HepG2 (cell line): ENCODE results near the gene ACTN2. TPM values are rescaled to one million over a fixed set of nuclear protein-coding genes. Genes with fewer than 3 reads are reported as not detected.
A peak's percentile ranks its signal among the peaks of the same experiment; 100 is the strongest.

Source experiments
- BORCS8-MEF2B ChIP-seq: sonication (generic); formaldehyde crosslinking; IDR thresholded peaks from 2 replicates; pipeline ENCODE4 v1.8.0; 2022; ENCODE audit warnings: mild to moderate bottlenecking, missing genetic modification reagents
- ELF1 ChIP-seq: sonication (generic); formaldehyde crosslinking; IDR thresholded peaks from 2 replicates; pipeline ENCODE4 v1.4.0; 2020; ENCODE audit warnings: missing genetic modification reagents
- HHEX ChIP-seq: IDR thresholded peaks from 2 replicates; pipeline ENCODE4 v1.6.1; 2016; ENCODE audit warnings: control low read depth
- HOXA7 ChIP-seq: sonication (generic); formaldehyde crosslinking; IDR thresholded peaks from 2 replicates; pipeline ENCODE4 v1.8.1; 2022; ENCODE audit warnings: mild to moderate bottlenecking, missing genetic modification reagents, moderate library complexity
- MAFF ChIP-seq: IDR thresholded peaks from 2 replicates; pipeline ENCODE4 v1.6.1; 2011; ENCODE audit warnings: low read depth, low read length, improper control_type of control experiment
- MEIS2 ChIP-seq: sonication (generic); formaldehyde crosslinking; IDR thresholded peaks from 2 replicates; pipeline ENCODE4 v1.9.0; 2021; ENCODE audit warnings: mild to moderate bottlenecking, missing genetic modification reagents
- MYPOP ChIP-seq: sonication (generic); formaldehyde crosslinking; IDR thresholded peaks from 2 replicates; pipeline ENCODE4 v1.8.1; 2023; ENCODE audit warnings: mild to moderate bottlenecking, moderate library complexity, missing genetic modification reagents
- NR2F1 ChIP-seq, 2 experiments: fragments of 450-650 bp in 1 of 2; formaldehyde crosslinking in 1 of 2; IDR thresholded peaks; 2 replicates each; pipeline versions ENCODE4 v1.5.0 to v1.6.1; 2016 to 2020; ENCODE audit warnings: mild to moderate bottlenecking in 1 of 2, missing compliant biosample characterization in 1 of 2, missing genetic modification reagents in 1 of 2, moderate library complexity in 1 of 2
- NR2F2 ChIP-seq: IDR thresholded peaks from 2 replicates; pipeline ENCODE4 v1.6.1; 2012; ENCODE audit warnings: low read depth, inconsistent platforms, borderline replicate concordance
- PCBP2 ChIP-seq: fragments of 200-400 bp; formaldehyde crosslinking; optimal IDR thresholded peaks from 2 replicates; pipeline ENCODE3; 2018; ENCODE audit warnings: low read length, low read depth; ENCODE audit not compliant: poor library complexity, severe bottlenecking
- RARA ChIP-seq: IDR thresholded peaks from 2 replicates; pipeline ENCODE4 v1.6.1; 2016; ENCODE audit warnings: missing genetic modification reagents, missing compliant biosample characterization
- SIX1 ChIP-seq: sonication (generic); formaldehyde crosslinking; IDR thresholded peaks from 2 replicates; pipeline ENCODE4 v1.4.0; 2020; ENCODE audit warnings: missing genetic modification reagents, borderline replicate concordance
- SNAI1 ChIP-seq: sonication (generic); formaldehyde crosslinking; IDR thresholded peaks from 2 replicates; pipeline ENCODE4 v1.5.0; 2020; ENCODE audit warnings: mild to moderate bottlenecking, missing genetic modification reagents, borderline replicate concordance
- TBP ChIP-seq: sonication (generic); formaldehyde crosslinking; IDR thresholded peaks from 2 replicates; pipeline ENCODE4 v1.5.0; 2020; ENCODE audit warnings: missing genetic modification reagents
- TSC22D2 ChIP-seq: sonication (generic); formaldehyde crosslinking; IDR thresholded peaks from 2 replicates; pipeline ENCODE4 v1.5.1; 2020; ENCODE audit warnings: missing genetic modification reagents, mild to moderate bottlenecking, borderline replicate concordance
- YY1 ChIP-seq: IDR thresholded peaks from 2 replicates; pipeline ENCODE4 v1.6.1; 2011; ENCODE audit warnings: low read length, low read depth, moderate library complexity, mild to moderate bottlenecking; ENCODE audit not compliant: insufficient read depth, insufficient replicate concordance
- ZBTB1 ChIP-seq: sonication (generic); formaldehyde crosslinking; IDR thresholded peaks from 2 replicates; pipeline ENCODE4 v1.4.0; 2020; ENCODE audit warnings: missing genetic modification reagents, borderline replicate concordance
- ZBTB8A ChIP-seq: sonication (generic); formaldehyde crosslinking; IDR thresholded peaks from 2 replicates; pipeline ENCODE4 v1.4.0; 2020; ENCODE audit warnings: mild to moderate bottlenecking, low read depth, missing genetic modification reagents, borderline replicate concordance
- ZMAT3 ChIP-seq: sonication (generic); formaldehyde crosslinking; conservative IDR thresholded peaks from 2 replicates; pipeline ENCODE4 v1.7.0; 2021; ENCODE audit warnings: missing genetic modification reagents
- ZMYM4 ChIP-seq: sonication (generic); formaldehyde crosslinking; IDR thresholded peaks from 2 replicates; pipeline ENCODE4 v1.8.1; 2023; ENCODE audit warnings: mild to moderate bottlenecking, missing genetic modification reagents
- ZNF234 ChIP-seq: sonication (generic); formaldehyde crosslinking; conservative IDR thresholded peaks from 2 replicates; pipeline ENCODE4 v1.5.1; 2020; ENCODE audit warnings: mild to moderate bottlenecking, missing genetic modification reagents
- ZNF274 ChIP-seq: sonication (generic); formaldehyde crosslinking; IDR thresholded peaks from 2 replicates; pipeline ENCODE4 v1.5.1; 2020; ENCODE audit warnings: mild to moderate bottlenecking, missing genetic modification reagents
- ZNF282 ChIP-seq: fragments of 450-650 bp; IDR thresholded peaks from 2 replicates; pipeline ENCODE4 v1.6.1; 2018; ENCODE audit not compliant: partially characterized antibody
- ZNF3 ChIP-seq: IDR thresholded peaks from 2 replicates; pipeline ENCODE4 v1.7.0; 2017; ENCODE audit warnings: inconsistent platforms
- ZNF431 ChIP-seq: sonication (generic); formaldehyde crosslinking; IDR thresholded peaks from 2 replicates; pipeline ENCODE4 v1.9.0; 2022; ENCODE audit warnings: missing genetic modification reagents, low read depth, mild to moderate bottlenecking, borderline replicate concordance
- polyA plus RNA-seq, 8 experiments: library from polyadenylated mRNA; depleted of rRNA in 3 of 8; stranded (reverse) in 7 of 8; unstranded in 1 of 8; fragments of >200 nt; fragmentation: Illumina TruSeq in 4 of 8; extraction: Trizol in 4 of 8; gene quantifications; 2 replicates each; pipeline versions ENCODE4 v1.2.1 to v1.2.3, GENCODE V29; 2011 to 2016; ENCODE audit warnings: low read depth in 4 of 8, missing spikeins in 1 of 8, mixed read lengths in 1 of 8; ENCODE audit not compliant: insufficient read depth in 1 of 8
- total RNA-seq, 5 experiments: library from RNA; depleted of rRNA; stranded (reverse); fragments of >200 nt; fragmentation: Illumina TruSeq; extraction: Trizol; gene quantifications; 2 replicates each; pipeline ENCODE4 v1.2.3, GENCODE V29; 2016; ENCODE audit warnings: low read depth in 1 of 5
- TF ChIP-seq, protein P1 (sequence below): IDR thresholded peaks from 2 replicates; pipeline ENCODE4 v1.6.1; 2012; ENCODE audit warnings: inconsistent platforms
- TF ChIP-seq, protein P2 (sequence below): sonication (generic); formaldehyde crosslinking; IDR thresholded peaks from 2 replicates; pipeline ENCODE4 v1.4.0; 2020; ENCODE audit warnings: low read depth, missing genetic modification reagents

Gene ACTN2
- total and polyA plus RNA-seq, 2 of the 13 experiments (the other 11 are each of a cell fraction or from before 2014, with no cell fraction given), result 0.04 to 0.13 TPM

DNA sequence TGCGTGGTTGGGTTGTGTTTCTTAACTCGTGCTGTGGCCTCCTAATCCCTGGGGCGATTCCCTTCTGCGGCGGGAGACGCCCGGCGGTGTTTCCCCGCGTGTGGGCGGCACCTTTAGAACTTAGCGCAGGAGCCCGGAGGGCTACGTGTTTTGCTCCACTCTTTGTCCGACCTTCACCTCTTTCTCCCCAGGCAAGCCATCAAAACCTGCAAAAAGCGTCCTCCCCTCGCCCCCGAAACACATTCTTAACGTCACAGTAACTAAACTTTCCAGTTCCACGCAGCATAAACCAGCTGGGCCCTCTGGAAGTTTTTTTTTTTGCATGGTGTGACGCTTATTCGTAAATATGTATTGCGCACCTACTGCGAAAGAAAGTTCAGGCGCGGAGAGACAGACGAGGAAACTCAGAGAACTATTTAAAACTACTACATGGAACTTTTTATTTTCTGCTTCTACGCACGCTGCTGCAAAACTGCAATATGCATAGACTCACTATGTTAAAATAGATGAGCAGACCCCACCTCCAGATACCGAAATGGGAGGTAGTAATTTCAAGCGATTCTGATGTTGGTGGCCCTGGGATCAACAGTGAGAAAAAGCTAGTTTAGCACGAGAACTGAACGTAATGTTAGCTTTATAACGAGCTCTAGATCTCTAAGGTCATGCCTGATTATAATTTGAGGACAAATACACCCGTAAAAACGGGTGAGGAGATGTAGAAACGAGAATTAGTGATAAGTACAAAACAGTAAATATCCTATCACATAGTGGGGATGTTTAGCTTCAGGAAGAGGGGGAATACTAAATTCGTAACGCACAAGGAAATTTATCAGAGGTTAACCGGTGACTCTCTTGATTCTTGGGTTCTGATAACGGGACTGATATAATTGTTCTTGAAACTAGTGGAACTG is 109.7 kb downstream of the ACTN2 start (continued):
- peak; percentile 49; the same call in 1 of the 2 replicates for TF ChIP-seq MYPOP (CRISPR knock-in tag)
- TF ChIP-seq BORCS8-MEF2B (CRISPR knock-in tag), result no peak
- TF ChIP-seq ZBTB8A (CRISPR knock-in tag), result no peak
- TF ChIP-seq HOXA7 (CRISPR knock-in tag), result no peak
- TF ChIP-seq, protein P1, sequence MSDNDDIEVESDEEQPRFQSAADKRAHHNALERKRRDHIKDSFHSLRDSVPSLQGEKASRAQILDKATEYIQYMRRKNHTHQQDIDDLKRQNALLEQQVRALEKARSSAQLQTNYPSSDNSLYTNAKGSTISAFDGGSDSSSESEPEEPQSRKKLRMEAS, result no peak
- no peak for TF ChIP-seq MAFF
- no peak for TF ChIP-seq ZNF3 (CRISPR knock-in tag)
- no peak for TF ChIP-seq TBP (CRISPR knock-in tag)
- TF ChIP-seq ZBTB1, result 0 out of 2 replicates have a peak, but pooled peaks have one; percentile 52
- no peak for TF ChIP-seq ZMAT3 (CRISPR knock-in tag)
- TF ChIP-seq MEIS2 (CRISPR knock-in tag), result no peak
- TF ChIP-seq RARA (CRISPR knock-in tag), result no peak
- TF ChIP-seq, protein P2, sequence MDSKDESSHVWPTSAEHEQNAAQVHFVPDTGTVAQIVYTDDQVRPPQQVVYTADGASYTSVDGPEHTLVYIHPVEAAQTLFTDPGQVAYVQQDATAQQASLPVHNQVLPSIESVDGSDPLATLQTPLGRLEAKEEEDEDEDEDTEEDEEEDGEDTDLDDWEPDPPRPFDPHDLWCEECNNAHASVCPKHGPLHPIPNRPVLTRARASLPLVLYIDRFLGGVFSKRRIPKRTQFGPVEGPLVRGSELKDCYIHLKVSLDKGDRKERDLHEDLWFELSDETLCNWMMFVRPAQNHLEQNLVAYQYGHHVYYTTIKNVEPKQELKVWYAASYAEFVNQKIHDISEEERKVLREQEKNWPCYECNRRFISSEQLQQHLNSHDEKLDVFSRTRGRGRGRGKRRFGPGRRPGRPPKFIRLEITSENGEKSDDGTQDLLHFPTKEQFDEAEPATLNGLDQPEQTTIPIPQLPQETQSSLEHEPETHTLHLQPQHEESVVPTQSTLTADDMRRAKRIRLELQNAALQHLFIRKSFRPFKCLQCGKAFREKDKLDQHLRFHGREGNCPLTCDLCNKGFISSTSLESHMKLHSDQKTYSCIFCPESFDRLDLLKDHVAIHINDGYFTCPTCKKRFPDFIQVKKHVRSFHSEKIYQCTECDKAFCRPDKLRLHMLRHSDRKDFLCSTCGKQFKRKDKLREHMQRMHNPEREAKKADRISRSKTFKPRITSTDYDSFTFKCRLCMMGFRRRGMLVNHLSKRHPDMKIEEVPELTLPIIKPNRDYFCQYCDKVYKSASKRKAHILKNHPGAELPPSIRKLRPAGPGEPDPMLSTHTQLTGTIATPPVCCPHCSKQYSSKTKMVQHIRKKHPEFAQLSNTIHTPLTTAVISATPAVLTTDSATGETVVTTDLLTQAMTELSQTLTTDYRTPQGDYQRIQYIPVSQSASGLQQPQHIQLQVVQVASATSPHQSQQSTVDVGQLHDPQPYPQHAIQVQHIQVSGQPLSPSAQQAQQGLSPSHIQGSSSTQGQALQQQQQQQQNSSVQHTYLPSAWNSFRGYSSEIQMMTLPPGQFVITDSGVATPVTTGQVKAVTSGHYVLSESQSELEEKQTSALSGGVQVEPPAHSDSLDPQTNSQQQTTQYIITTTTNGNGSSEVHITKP, result no peak
- no peak for TF ChIP-seq ELF1 (CRISPR knock-in tag)
- no peak for TF ChIP-seq NR2F1 (CRISPR knock-in tag; IDR thresholded peaks at IDR 0.05)
- TF ChIP-seq TSC22D2, result no peak
- no peak for TF ChIP-seq ZNF282
- TF ChIP-seq ZNF274 (CRISPR knock-in tag), result no peak
- TF ChIP-seq SNAI1, result no peak; the same call in 1 of the 2 replicates
- TF ChIP-seq NR2F2, result no peak
- no peak; the same call in 1 of the 2 replicates for TF ChIP-seq ZNF431 (CRISPR knock-in tag)
- no peak for TF ChIP-seq SIX1 (CRISPR knock-in tag)
- no peak for TF ChIP-seq YY1
- no peak for TF ChIP-seq HHEX (CRISPR knock-in tag)
- 0 out of 2 replicates have a peak, but pooled peaks have one; percentile 0 for TF ChIP-seq ZMYM4 (CRISPR knock-in tag)
- TF ChIP-seq PCBP2, result no peak
- no peak for TF ChIP-seq ZNF234 (CRISPR knock-in tag)
